ENCODE results near the gene KLHDC3.

The KLHDC3 gene, protein sequence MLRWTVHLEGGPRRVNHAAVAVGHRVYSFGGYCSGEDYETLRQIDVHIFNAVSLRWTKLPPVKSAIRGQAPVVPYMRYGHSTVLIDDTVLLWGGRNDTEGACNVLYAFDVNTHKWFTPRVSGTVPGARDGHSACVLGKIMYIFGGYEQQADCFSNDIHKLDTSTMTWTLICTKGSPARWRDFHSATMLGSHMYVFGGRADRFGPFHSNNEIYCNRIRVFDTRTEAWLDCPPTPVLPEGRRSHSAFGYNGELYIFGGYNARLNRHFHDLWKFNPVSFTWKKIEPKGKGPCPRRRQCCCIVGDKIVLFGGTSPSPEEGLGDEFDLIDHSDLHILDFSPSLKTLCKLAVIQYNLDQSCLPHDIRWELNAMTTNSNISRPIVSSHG

DNA sequence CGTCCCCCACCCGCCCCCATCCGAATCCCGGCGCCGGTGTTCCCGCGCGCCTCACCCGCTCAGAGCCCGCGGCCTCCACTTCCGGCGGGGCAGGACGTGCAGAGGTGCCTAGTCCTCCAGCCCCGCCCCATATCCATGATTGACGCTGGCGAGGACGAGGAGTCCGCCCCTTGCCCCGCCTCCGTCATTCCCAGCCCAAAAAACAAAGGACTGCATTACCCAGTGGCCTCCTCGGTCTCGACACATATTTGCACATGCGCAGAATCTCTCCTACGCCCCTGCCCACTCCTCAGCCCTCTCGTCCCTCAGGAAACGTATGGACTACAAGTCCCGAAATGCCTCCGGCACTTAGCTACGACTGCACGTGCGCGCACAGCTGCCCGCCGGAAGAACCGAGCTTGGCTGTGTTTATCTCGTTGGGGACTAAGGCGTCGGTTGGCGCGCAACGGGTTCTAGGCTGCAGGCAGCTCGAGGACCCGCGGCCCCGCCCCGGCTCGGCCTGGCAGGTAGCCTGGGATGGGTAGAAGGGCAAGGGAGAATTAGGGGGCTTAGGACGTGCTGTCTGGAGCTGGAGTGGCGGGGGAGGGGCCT is at the start of gene KLHDC3, which contains the start of gene MEA1:
TSS of gene KLHDC3 (plus strand) at position 407 of the 591 bp plus-strand sequence. CDS start 2,944 bp downstream, outside the sequence.
TSS of gene MEA1 (minus strand) at position 104 of the 591 bp plus-strand sequence. CDS start 133 bp downstream, outside the sequence.
- peak; percentile 100 for DNase-seq

DNA sequence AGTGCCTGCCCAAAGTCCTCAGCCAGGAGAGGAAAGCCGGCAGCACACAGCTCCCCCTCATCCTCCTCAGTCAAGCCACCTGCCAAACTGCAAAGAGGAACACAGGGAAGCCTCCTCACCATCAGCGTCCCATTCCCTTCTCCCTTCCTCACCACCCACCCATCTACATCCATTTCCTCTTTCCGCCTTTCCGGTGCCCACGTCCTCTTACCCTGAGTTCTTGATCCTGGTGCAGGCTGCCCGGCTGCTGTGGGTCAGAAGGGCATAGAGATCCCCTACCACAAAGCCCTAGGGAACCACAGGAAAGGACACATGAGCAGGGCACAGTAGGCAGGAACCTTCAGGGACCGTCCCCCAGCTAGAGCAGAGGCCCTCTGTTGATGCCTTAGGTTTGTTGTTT is 47.5 kb upstream of the KLHDC3 start:
- DNase-seq: no peak

DNA sequence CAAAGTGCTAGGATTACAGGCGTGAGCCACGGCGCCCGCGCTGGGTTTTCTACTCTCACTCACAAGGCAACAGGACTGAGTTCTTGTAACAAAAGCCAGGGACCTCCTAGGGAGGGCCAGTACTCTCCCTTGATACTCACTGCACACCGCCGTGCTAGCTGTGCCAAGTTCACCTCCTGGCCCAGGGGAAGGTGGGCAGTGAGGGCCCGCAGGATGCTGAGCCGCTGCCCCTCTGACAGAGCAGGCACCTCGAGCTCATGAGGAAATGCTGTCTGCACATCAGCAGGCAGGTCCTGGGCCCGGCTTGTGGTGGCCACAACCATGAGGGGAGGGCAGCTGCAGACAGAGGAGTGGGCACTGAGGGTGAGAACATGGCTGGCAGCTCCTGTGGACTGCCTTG is 46.8 kb upstream of the KLHDC3 start:
- no peak for DNase-seq

DNA sequence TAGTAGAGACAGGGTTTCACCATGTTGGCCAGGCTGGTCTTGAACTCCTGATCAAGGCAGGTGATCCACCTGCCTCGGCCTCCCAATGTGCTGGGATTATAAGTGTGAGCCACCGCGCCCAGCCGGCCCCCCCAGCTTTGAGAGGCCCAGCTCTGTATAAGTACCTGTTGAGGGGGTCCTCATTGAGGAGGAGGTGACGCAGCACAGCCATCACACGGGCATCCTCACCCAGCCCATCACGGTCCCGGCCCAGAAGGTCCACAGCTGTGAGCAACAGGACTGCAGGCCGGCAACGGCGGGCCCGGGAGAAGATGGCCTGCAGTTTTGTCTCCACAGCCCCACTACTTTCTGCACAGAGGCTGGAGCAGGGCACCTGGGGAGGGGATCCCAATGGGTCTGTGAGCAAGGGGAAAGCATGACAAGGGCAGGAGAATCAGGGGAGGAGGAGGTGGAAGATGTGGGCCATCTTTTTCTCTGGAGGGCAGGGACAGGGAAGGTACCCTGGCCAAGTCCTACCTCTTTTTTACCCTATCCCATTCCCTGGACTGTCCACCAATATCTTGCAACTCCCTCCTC is 45.8 kb upstream of the KLHDC3 start:
- no peak for DNase-seq

DNA sequence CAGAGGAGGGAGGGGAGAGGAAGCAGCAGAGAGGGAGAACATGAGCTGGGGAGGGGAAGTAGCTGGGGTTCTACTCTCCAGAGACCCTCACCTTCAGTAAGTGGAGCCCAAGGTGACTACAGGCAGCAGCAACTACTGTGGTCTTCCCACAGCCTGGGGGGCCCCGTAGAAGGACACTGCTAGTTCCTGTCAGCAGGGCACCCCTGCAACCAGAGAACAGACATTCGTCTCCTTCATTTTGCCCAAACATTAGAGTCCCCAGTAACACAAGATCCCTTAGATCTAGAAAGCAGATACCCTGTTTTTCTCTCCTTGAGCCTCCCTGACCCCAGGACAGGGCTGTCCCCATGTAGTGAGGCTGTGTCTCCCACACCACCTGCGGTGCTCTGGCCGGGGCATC is 45.3 kb upstream of the KLHDC3 start:
- no peak for DNase-seq

DNA sequence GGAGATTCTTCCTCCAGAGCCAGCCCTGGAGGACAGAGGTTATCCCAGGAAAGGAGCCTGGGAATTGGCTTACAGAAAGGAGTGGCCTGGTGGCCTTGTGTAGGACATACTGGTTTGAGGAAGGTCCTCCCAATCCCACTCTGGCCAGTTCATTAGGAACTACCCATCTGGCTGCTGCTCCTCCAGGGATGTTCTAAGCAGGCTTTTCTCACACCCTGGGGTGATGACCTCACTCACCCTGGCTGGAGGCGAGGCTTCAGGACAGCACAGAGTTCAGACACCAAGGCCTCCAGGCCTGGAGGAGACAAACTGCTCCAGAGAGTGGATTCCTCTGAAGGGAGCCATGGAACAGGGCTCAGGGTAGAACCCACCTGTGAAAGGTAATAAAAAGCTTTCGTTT is 44.6 kb upstream of the KLHDC3 start:
- DNase-seq: no peak

DNA sequence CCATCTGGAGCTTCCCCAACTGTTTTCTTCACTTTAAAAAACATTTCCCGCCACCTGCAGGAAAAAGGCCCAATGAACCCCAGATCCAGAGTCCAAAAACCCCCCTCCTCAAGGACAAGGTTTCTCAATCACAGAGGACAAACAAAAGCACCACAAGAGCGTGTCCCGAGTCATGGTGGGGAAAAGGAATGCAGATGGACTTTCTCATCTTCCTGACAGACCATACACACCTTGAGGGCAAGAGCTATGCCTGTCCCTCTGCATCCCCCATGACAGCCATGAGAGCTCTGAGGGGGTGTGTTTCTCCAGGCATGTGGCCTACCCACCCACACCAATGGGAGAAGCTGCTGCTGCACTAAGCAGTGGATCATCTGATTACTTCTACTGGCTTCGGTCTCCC is 44.1 kb upstream of the KLHDC3 start:
- DNase-seq: no peak

DNA sequence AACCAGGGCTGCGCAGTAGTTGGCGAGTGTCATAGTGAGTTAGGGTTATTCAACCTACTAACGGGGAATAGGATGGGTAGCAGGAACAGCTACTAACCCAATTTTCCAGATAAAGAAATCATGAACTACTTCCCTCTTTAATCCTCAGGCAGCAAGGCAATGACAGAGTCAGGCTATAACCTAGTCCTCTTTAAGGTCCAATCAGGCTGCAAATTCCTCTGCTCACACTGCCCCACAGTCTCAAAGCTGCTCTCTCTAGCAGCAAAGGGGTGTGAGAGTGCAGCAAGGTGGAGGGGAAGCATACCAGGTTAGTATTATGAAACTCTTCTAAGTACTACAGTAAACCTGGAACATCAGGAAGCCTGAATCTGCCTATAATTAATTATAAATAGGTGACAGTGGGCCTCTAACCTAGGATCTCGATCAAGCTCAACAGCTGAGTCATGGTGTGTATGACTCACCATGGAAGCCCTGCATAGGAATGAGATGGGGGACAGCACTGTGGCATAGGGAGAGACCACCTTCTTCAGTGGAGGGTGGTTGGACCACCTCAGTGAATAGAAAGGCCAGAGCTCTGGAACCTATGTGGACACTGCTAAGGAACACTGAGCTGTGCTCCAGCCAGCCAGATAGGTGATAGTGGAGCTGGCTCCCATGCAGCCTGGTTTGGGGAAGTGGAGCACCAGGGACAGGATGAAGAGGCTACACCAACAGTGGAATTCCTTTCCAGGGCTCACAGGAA is 43.0 kb upstream of the KLHDC3 start:
- no peak for DNase-seq

DNA sequence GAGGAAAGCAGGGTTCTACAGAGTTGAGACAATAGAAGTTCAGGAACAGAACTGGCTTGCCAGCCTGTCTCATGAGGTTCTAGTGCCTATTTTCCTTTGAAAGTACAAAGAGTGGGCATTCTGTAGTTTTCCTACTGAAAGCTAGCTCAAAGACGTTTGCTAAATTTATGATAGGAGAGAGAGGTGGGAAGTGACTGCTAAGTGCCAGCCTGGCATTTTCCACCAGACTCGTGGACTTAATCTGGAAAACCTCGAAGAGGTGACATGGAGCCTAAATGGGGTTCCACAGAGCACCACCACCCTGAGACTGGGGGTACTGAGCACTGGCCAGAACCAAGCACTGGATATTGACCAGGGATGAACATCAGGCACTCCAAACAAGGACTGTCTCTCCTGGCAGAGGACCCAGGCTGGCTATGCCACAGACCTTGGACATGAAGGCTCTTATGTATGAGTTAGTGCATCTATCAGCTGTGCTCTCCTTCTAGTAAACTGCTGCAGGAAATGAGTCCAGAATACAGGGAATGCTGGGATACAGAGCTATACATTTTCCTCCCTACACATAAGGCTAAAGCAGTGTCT is 42.2 kb upstream of the KLHDC3 start:
- DNase-seq: no peak

DNA sequence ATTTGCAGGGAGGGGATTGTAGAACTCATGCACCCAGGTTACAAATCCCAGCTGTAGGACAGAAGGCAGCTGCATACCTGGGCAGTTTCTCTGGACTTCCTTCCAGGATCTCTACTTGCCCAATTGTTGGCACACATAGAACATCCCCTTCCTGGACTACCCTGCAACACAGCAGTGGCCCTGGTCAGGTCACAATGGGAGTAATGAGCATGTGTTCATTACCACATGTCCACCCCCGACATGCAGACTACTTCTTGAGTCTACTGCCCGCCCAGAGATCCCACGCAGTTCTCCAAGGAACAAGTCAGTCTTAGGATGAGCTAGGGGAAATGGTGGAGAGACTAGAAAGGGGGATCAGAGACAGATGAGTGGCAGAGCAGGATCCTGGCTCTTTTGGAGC is 40.1 kb upstream of the KLHDC3 start:
- no peak for DNase-seq

DNA sequence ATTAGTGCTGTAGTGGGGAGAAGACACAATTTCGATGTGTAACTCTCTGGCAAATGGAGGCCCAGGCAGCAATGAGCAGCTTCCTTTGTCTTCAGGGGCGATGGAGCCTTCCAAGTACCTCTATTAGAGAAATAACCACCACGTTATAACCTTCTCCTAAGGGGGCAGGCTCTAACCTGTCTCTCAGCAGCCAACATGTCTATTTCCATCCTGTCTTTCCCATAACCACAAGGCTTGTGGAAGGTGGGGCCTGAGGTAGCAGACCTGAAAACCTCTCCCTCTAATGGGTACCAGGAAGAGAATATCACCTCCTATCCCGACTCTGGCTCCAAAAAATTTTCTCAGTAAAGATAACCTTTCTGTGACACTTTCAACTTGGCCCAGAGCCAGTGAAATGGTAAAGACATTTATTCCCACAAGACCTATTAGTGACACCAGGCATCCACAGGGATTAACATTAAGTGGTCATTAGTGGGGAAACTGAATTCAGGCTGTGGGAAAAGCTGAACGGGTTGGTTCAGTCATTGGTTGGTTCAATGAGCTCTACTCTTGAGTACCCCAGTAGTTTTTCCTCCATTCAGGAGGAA is 39.0 kb upstream of the KLHDC3 start:
- DNase-seq: peak; percentile 58

DNA sequence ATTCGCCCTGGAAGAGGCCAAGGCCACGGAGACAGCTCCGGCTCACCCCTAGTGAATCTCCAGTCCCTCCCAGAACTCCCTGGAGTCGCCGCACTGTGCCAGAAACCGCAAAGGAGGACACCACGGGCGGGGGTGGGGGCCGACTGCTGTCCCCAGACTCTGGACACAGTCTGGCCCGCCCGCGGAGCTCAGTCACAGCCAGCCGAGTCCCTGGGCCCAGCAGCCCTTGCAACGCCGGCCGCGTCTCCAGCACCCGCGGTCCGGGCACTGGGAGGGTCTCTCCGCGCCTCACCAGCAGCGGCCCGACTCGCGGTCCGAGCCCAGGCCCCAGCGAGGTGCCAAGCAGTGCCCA is 35.6 kb upstream of the KLHDC3 start:
- DNase-seq: no peak

DNA sequence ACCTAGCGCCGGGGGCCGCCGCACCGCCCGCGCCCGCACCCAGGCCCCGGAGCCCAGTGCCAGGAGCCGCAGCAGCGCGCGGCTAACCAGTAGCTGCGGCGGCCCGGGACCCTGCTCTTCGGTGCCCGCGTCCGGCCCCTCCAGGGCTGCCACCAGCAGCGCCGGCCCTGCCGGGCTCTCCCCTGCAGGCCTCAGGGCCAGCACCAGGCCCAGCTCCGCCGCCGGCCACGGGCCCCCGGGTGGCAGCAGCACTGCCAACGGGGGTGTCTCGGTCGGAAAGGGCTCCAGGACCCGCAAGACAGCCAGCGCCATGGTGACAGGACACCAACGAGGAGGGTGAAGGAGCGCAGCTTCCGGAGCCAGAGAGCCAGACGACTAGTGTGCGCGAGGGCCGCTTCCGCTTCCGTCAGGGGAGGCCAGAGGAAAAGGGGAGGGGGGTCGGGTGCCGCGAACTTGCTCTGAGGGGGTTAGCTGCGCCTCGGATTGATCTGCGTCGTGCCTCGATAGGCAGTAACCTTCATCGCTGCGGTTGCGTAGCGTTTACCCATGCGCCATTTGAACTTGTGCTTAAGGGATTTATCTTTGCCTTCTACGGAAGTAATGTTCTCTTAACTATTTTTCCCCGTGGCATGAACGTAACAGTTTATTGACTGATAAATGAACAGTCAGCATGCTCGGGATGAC is 35.1 kb upstream of the KLHDC3 start, which contains the start of gene PEX6:
TSS of gene PEX6 (minus strand) at position 343 of the 684 bp plus-strand sequence. CDS start at position 312, 31 bp downstream.
- peak; percentile 95 for DNase-seq

DNA sequence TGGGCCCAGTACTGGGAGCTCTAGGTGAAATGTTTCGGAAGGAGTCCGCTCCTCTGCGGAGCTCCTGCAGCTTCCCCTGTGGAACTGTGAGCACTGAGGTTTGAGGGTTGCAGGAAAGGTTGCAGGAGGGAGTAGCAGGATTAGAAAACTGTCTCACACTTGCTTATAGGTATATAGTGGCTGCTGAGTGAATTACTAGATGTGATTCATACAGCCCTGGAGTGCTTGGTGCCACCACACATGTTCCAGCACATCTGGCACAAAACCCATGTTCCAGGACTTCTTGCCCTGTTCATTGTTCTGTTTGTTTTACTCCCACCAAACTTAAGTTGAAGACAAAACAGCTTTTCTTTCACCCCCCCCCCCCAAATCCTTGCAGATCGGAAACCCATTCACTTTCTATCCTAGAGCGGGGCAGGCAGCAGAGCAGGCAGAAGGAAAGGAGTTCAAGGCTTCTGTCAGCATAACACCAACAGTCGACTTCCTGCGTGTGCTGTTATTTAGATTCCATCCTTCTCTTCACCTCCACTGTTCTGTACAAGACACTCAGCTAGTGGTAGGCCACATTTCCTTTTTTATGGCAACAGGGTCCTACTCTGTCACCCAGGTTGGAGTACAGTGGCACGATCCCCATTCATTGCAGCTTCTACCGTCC is 34.4 kb upstream of the KLHDC3 start:
- DNase-seq: peak; percentile 77

DNA sequence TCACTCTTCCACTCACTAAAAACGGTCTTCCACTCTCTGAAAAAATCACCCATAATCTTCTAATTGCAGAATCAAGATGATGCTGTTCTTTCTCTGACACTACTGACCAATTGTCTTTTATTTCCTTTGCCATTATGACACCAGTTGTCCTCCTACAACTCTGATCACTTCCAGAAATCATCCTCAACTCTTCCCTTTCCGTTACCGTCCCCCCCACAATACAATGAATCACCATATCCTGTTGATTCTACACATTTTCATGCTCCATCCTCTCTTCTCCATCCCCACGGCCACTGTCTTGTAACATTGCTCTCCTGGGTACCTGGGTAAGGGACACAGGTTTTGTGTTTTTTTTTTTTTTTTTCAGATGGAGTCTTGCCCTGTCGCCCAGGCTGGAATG is 32.2 kb upstream of the KLHDC3 start:
- no peak for DNase-seq

DNA sequence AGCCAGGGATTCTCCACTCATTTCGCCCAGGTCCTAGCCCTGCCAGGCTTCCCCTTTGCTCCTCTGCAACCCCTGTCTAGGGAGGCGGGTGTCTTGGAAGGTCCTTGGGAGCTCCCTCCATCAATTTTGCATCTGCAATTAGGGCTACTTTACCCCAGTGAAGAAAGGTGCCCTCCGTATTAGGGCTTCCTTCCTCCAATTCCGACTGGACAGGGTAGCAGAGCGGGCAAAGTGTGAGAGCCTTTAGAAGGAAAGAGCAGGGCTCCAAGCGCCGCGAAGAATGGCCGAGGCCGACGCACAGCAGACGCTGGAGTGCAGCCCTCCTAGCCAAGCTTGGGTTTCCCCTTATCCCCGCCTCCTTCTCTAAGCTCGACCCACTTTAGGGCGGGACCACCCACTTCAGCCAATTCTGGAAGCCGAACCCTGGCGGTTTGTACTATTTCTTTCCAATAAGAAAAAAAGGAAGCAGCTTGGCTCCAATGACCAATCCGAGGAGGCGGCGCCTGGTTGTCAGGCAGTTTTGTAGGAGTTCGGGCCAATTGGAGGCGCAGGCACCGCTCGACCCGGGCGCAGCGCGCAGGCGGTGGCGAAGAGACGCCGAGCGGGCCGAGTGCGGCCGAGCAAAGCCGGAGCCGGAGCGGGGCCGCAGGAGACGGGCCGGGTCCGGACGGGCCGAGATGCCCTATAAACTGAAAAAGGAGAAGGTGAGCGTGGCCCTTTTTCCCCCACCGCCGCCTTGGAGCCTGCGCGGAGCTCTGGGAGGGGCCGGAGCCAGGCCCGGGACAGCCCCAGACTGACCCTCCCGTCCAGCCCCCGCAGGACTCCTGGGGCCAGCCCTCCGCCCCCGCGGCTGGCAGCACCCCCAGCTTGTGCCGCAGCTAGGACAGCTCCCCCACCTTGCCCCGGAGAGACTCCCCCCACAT is 29.8 kb upstream of the KLHDC3 start, which contains the start of gene PPP2R5D:
TSS of gene PPP2R5D (plus strand) at position 570 of the 923 bp plus-strand sequence. CDS start at position 678, 108 bp downstream.
- DNase-seq: peak; percentile 99

DNA sequence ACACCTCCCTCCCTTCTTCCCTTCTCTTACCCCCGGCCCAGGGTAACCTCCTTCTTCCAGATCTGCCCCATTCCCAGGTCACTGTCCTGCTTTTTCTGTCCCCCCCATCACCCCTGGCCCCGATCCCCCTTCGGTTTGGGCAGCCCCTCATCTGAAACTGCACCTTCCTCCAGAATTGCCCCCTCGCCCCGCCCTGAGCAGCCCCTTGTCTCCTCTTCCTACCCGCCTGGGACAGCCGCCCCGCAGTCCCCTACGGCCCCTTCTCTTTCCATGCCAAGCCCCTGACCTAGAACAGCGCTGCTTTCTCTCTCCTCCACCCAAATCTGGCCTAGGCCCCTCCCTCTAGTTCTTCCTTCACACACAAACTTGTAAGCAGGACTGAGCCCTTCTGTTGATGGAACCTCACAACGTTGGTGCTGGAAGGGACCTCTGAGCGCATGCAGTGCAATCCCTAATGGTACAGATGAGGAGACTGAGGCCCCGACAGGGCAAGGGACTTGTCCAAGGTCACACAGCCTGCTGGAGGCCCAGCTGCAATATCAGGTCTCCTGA is 29.0 kb upstream of the KLHDC3 start:
- no peak for DNase-seq

DNA sequence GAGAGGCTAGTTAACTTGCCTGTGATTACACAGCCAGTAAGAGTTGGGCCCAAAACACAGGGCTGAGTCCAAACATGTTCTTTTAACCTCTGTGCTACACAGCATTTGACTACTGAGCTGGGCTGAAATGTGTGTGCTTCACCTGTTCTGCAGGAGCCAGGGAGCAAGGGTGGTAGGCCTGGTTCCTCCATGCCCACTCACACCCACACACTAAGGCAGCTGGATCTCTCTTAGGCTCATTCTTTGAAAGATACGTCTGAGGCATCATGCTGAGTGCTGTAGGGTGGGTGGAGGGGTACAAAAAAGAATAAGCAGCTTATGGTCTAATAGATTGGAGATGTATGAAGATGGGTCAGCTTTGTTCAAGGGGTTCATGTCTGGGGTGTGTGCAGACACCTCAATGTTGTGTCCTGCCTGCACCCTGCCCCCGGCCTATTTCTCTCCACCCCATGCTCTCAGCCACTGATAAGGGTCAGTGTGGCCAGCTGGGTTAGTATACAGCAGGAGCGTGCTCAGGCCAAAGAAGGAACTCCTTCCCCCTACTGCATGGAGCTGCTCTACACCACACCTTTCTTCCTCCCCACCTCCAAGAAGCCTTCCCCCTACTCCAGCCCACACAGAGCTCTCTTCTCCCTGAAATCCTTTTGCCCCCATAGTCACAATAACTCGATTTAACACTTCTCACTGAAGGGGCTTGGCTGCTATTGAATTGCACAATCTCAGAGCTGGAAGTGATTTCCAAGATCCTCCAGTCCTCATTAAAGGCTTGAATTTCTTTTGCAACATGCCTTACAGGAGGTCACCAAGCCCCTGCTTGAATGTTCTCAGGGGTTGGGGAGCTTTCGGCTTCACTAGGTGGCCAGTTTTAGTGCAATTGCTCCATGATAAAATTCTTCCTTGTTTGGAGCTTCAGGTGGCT is 26.3 kb upstream of the KLHDC3 start:
- DNase-seq: no peak
